Measurements from ENCODE around the gene SLC25A38. TPM values are rescaled to one million over a fixed set of nuclear protein-coding genes. Genes with fewer than 3 reads are reported as not detected.

Gene SLC25A38
- polyA plus RNA-seq, 1 donor, result 35.1 TPM

Other genes with a start within 250 kb of the SLC25A38 start
- gene CSRNP1, start 229.8 kb upstream of the SLC25A38 start, polyA plus RNA-seq, result 24.5 TPM
- gene XIRP1, start 190.8 kb upstream of the SLC25A38 start, polyA plus RNA-seq, result 0.19 TPM
- 2.8 TPM for gene CX3CR1, start 103.3 kb upstream of the SLC25A38 start, polyA plus RNA-seq
- gene CCR8, start 53.7 kb upstream of the SLC25A38 start, polyA plus RNA-seq, result 0.09 TPM
- gene RPSA, start 23.4 kb downstream of the SLC25A38 start, polyA plus RNA-seq, result 1,397 TPM
- 0.10 TPM for gene MOBP, start 84.3 kb downstream of the SLC25A38 start, polyA plus RNA-seq